Urothelium cell line (cell line): Measurements from ENCODE around the gene IKZF5.
A peak's percentile ranks its signal among the peaks of the same experiment; 100 is the strongest.

Source experiments
- DNase-seq: peaks from one replicate; pipeline ENCODE4 v3.0.0; 2011; ENCODE audit warnings: low spot score, mixed read lengths
- FAIRE-seq: peaks from 2 replicates; lab custom pipeline; 2011; peaks lifted over from hg19 to GRCh38; lab: Jason Lieb, UNC

IKZF5 gene

GRCh38 chr10:123016228-123016627 is 7.6 kb upstream of the IKZF5 start:
- FAIRE-seq (no peak), DNase-seq (no peak)

- no peak for DNase-seq
- FAIRE-seq: no peak
Observed at GRCh38 chr10:123014772-123015171, 6.2 kb upstream of the IKZF5 start.

GRCh38 chr10:123013456-123014419 is 5.1 kb upstream of the IKZF5 start:
- FAIRE-seq (no peak), DNase-seq (no peak)

- DNase-seq (no peak), FAIRE-seq (no peak)
Observed at GRCh38 chr10:123011987-123012386, 3.4 kb upstream of the IKZF5 start.

GRCh38 chr10:123009105-123009820 is 668 bp upstream of the IKZF5 start:
- FAIRE-seq (no peak), DNase-seq (peak; percentile 17)

GRCh38 chr10:123007558-123008354 is 839 bp downstream of the IKZF5 start:
- DNase-seq: peak; percentile 15
- no peak for FAIRE-seq

- FAIRE-seq: no peak
- no peak for DNase-seq
Observed at GRCh38 chr10:123004298-123004697, 4.3 kb downstream of the IKZF5 start.

- FAIRE-seq (no peak), DNase-seq (no peak)
Observed at GRCh38 chr10:123001370-123001769, 7.2 kb downstream of the IKZF5 start.

- DNase-seq: no peak
- no peak for FAIRE-seq
Observed at GRCh38 chr10:123000155-123000554, 8.4 kb downstream of the IKZF5 start.

- no peak for FAIRE-seq
- DNase-seq: no peak
Observed at GRCh38 chr10:122999347-122999746, 9.2 kb downstream of the IKZF5 start.

GRCh38 chr10:122998934-122999333 is 9.7 kb downstream of the IKZF5 start:
- no peak for DNase-seq
- FAIRE-seq: no peak

GRCh38 chr10:122998360-122998917 is 10.2 kb downstream of the IKZF5 start:
- no peak for FAIRE-seq
- no peak for DNase-seq

- FAIRE-seq (no peak), DNase-seq (no peak)
Observed at GRCh38 chr10:122997864-122998263, 10.7 kb downstream of the IKZF5 start.

- FAIRE-seq (no peak), DNase-seq (no peak)
Observed at GRCh38 chr10:122995936-122996335, 12.7 kb downstream of the IKZF5 start.

GRCh38 chr10:122993797-122994336 is 14.7 kb downstream of the IKZF5 start:
- FAIRE-seq (no peak), DNase-seq (no peak)

- DNase-seq (no peak), FAIRE-seq (no peak)
Observed at GRCh38 chr10:122992031-122992585, 16.5 kb downstream of the IKZF5 start.

GRCh38 chr10:122990278-122990677 is 18.3 kb downstream of the IKZF5 start:
- DNase-seq: no peak

GRCh38 chr10:122988501-122988900 is 20.1 kb downstream of the IKZF5 start:
- FAIRE-seq: no peak

More at GRCh38 chr10:122990278-122990677, 18.3 kb downstream of the IKZF5 start:
- no peak for FAIRE-seq

GRCh38 chr10:122986335-122986734 is 22.3 kb downstream of the IKZF5 start:
- FAIRE-seq (no peak), DNase-seq (no peak)

More at GRCh38 chr10:122988501-122988900, 20.1 kb downstream of the IKZF5 start:
- no peak for DNase-seq

GRCh38 chr10:122984708-122985107 is 23.9 kb downstream of the IKZF5 start:
- FAIRE-seq (no peak), DNase-seq (no peak)
